Astrocyte (in vitro differentiated cells and primary cell): ENCODE data around the gene NOC2L. TPM values are rescaled to one million over a fixed set of nuclear protein-coding genes. Genes with fewer than 3 reads are reported as not detected.

Source experiments
- DNase-seq: peaks from one replicate; pipeline ENCODE4 v3.0.0-alpha.2; 2010; ENCODE audit warnings: low read depth
- FAIRE-seq: peaks from 2 replicates; lab custom pipeline; 2011; peaks lifted over from hg19 to GRCh38; lab: Jason Lieb, UNC
- H2AFZ ChIP-seq: 2 replicates; pipeline ENCODE4 v1.6.0; 2012; ENCODE audit warnings: low read depth, low read length, inconsistent platforms
- H3K27ac ChIP-seq: 2 replicates; pipeline ENCODE4 v1.5.1; 2011; ENCODE audit warnings: low read depth, low read length, inconsistent platforms
- H3K27me3 ChIP-seq: 2 replicates; pipeline ENCODE4 v1.6.0; 2011; ENCODE audit warnings: low read length, inconsistent platforms; ENCODE audit not compliant: insufficient read depth
- H3K36me3 ChIP-seq: 2 replicates; pipeline ENCODE4 v1.5.1; 2011; ENCODE audit warnings: low read length, inconsistent platforms; ENCODE audit not compliant: insufficient read depth
- H3K4me1 ChIP-seq: 2 replicates; pipeline ENCODE4 v1.5.1; 2011; ENCODE audit warnings: low read length, inconsistent platforms; ENCODE audit not compliant: insufficient read depth
- H3K4me2 ChIP-seq: 2 replicates; pipeline ENCODE4 v1.6.0; 2012; ENCODE audit warnings: low read length, inconsistent platforms
- H3K4me3 ChIP-seq: 2 replicates; pipeline ENCODE4 v1.5.1; 2011; ENCODE audit warnings: low read depth, mild to moderate bottlenecking, low read length, inconsistent platforms; ENCODE audit not compliant: insufficient read depth
- H3K79me2 ChIP-seq: 2 replicates; pipeline ENCODE4 v1.6.0; 2012; ENCODE audit warnings: mild to moderate bottlenecking, low read length, inconsistent platforms; ENCODE audit not compliant: insufficient read depth
- H3K9ac ChIP-seq: 2 replicates; pipeline ENCODE4 v1.6.0; 2012; ENCODE audit warnings: mild to moderate bottlenecking, low read length, inconsistent platforms
- H3K9me3 ChIP-seq: 2 replicates; pipeline ENCODE4 v1.5.1; 2012; ENCODE audit warnings: low read depth, mild to moderate bottlenecking, low read length, inconsistent platforms; ENCODE audit not compliant: insufficient read depth
- H4K20me1 ChIP-seq: 2 replicates; pipeline ENCODE4 v1.6.0; 2012; ENCODE audit warnings: low read length, inconsistent platforms; ENCODE audit not compliant: insufficient read depth
- H3K27ac Mint-ChIP-seq: one replicate; pipeline ENCODE4 v1.8.0; 2021; ENCODE audit warnings: mild to moderate bottlenecking, mixed read lengths; ENCODE audit not compliant: unreplicated experiment
- H3K27me3 Mint-ChIP-seq: one replicate; pipeline ENCODE4 v1.8.0; 2021; ENCODE audit warnings: low read depth, mixed read lengths; ENCODE audit not compliant: unreplicated experiment
- H3K36me3 Mint-ChIP-seq: one replicate; pipeline ENCODE4 v1.8.0; 2021; ENCODE audit warnings: low read depth, mixed read lengths; ENCODE audit not compliant: unreplicated experiment
- H3K4me1 Mint-ChIP-seq: one replicate; pipeline ENCODE4 v1.8.0; 2021; ENCODE audit warnings: low read depth, mixed read lengths; ENCODE audit not compliant: unreplicated experiment
- H3K4me3 Mint-ChIP-seq: one replicate; pipeline ENCODE4 v1.8.0; 2021; ENCODE audit warnings: mild to moderate bottlenecking, moderate library complexity, mixed read lengths; ENCODE audit not compliant: unreplicated experiment
- H3K9me3 Mint-ChIP-seq: one replicate; pipeline ENCODE4 v1.8.0; 2021; ENCODE audit warnings: mild to moderate bottlenecking, mixed read lengths; ENCODE audit not compliant: unreplicated experiment
- CTCF ChIP-seq: IDR thresholded peaks from 2 replicates; pipeline ENCODE4 v1.5.1; 2011; ENCODE audit warnings: low read depth, mild to moderate bottlenecking, inconsistent platforms, low read length, moderate library complexity; ENCODE audit not compliant: insufficient read depth
- EZH2 ChIP-seq: IDR thresholded peaks from 2 replicates; pipeline ENCODE4 v1.6.1; 2012; ENCODE audit warnings: mild to moderate bottlenecking, low read length, inconsistent platforms; ENCODE audit not compliant: insufficient read depth
- total RNA-seq: library from RNA; stranded (reverse); gene quantifications from 2 replicates; pipeline ENCODE4 v1.2.1, GENCODE V29; 2021

The NOC2L gene
- total RNA-seq, 1 donor from 2014 or later, result 91.4 TPM

- H3K4me3 ChIP-seq, result no peak overlapping the region
- H3K27me3 ChIP-seq, result peaks cover 9% of the 10 kb centered on the region
- H3K9me3 ChIP-seq, result no peaks in the 10 kb centered on the region
- Mint-ChIP-seq H3K9me3 (peaks cover 2% of the 10 kb centered on the region), H3K27me3 (peaks cover 49% of the 10 kb centered on the region), H3K36me3 (no peaks in the 10 kb centered on the region), H3K27ac (no peak overlapping the region), H3K4me1 (peaks cover 7% of the 10 kb centered on the region), H3K4me3 (no peak overlapping the region)
- TF ChIP-seq CTCF, result no peak
- no peak for TF ChIP-seq EZH2
- H3K79me2 ChIP-seq, result no peaks in the 10 kb centered on the region
- peaks cover 23% of the 10 kb centered on the region for H4K20me1 ChIP-seq
- DNase-seq (no peak), FAIRE-seq (no peak)
- no peak overlapping the region for H3K27ac ChIP-seq
- H2AFZ ChIP-seq, result no peak overlapping the region
- H3K4me2 ChIP-seq, result no peak overlapping the region
- no peak overlapping the region for H3K9ac ChIP-seq
- peaks cover 3% of the 10 kb centered on the region for H3K4me1 ChIP-seq
- H3K36me3 ChIP-seq, result no peaks in the 10 kb centered on the region
Observed at GRCh38 chr1:932776-933602, 26.1 kb downstream of the NOC2L start.

GRCh38 chr1:932173-932510 lies 26.9 kb downstream of the NOC2L start:
- FAIRE-seq (no peak), DNase-seq (no peak)
- Histone ChIP-seq H3K4me1 (peaks cover 3% of the 10 kb centered on the region), H3K27me3 (peaks cover 13% of the 10 kb centered on the region), H3K27ac (no peak overlapping the region), H2AFZ (no peak overlapping the region), H3K4me2 (no peak overlapping the region), H3K36me3 (no peaks in the 10 kb centered on the region), H3K4me3 (no peak overlapping the region), H4K20me1 (peaks cover 31% of the 10 kb centered on the region), H3K9me3 (no peaks in the 10 kb centered on the region), H3K9ac (no peak overlapping the region), H3K79me2 (no peaks in the 10 kb centered on the region)
- Mint-ChIP-seq H3K9me3 (peaks cover 2% of the 10 kb centered on the region), H3K27ac (no peak overlapping the region), H3K27me3 (peaks cover 52% of the 10 kb centered on the region), H3K36me3 (no peaks in the 10 kb centered on the region), H3K4me3 (no peak overlapping the region), H3K4me1 (peaks cover 7% of the 10 kb centered on the region)
- TF ChIP-seq EZH2 (no peak), CTCF (no peak)
